AG10803 (cell line): Measurements from ENCODE around the gene HEATR3.

Experiments
- DNase-seq: peaks from one replicate; pipeline ENCODE4 v3.0.0; 2010; ENCODE audit warnings: low read depth
- H3K4me3 ChIP-seq: 2 replicates; pipeline ENCODE4 v1.5.1; 2011; ENCODE audit warnings: mild to moderate bottlenecking, low read length, control low read depth
- CTCF ChIP-seq: conservative IDR thresholded peaks from 2 replicates; pipeline ENCODE4 v1.5.1; 2011; ENCODE audit warnings: mild to moderate bottlenecking, low read length, control low read depth, inconsistent platforms

The HEATR3 gene

GRCh38 chr16:50067290-50067853, 1.6 kb downstream of the HEATR3 start:
- peak overlapping the region; percentile 41 for H3K4me3 ChIP-seq
- DNase-seq, result peak; percentile 69
- peak; percentile 80 for TF ChIP-seq CTCF

DNA sequence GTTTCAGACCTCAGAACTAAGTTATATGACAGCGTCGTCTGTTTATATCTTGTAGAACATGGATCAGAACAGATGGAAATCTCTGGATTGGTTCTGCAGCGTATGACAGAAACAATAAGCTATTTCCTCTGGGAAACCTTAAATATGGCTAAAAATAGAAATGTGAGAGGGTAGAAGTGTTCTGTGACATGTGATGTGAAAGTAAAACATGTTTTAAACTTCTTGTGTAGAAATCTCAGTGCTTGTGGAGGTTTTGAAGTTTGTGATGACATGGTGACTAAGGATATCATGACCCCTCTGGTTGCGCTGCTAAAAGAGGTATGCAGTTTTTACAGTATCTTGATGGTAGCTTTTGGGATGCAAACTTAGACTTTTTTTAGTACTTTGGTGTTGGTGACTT, 2.8 kb downstream of the HEATR3 start:
- DNase-seq, result peak; percentile 44
- TF ChIP-seq CTCF, result no peak
- H3K4me3 ChIP-seq, result no peak overlapping the region

GRCh38 chr16:50069060-50069459, 3.3 kb downstream of the HEATR3 start:
- no peak for TF ChIP-seq CTCF
- no peak for DNase-seq
- no peak overlapping the region for H3K4me3 ChIP-seq

DNA sequence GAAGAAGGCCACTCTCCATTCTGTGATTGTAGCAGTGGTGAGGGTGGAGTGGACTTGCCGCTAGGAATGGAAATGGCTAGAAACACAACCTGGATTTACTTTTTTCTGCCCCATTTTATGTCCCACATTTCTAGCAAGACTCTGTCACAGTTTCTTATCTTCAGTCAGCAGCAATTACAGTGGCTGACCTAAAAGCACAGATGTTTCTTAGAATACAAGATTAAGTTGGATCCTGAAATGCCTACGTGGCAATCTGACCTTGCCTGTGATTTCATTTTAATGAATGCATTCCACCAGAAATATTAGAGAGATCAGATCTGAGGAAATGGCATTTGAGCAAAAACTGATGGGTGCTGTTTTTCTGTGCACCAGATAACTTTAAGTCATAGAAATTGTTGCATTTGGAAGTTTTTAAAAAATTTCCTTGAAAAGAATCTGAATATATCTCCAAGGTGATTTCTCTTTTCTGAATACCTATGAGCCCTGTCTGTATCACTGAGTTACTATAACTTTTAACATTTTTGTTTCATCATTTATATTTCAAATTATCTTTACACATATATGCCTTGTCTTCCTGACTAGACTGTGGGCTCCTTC, 5.4 kb downstream of the HEATR3 start:
- DNase-seq, result peak; percentile 21
- no peak for TF ChIP-seq CTCF
- H3K4me3 ChIP-seq, result no peak overlapping the region

GRCh38 chr16:50072730-50073129, 7.0 kb downstream of the HEATR3 start:
- no peak for TF ChIP-seq CTCF
- no peak overlapping the region for H3K4me3 ChIP-seq
- DNase-seq, result no peak

DNA sequence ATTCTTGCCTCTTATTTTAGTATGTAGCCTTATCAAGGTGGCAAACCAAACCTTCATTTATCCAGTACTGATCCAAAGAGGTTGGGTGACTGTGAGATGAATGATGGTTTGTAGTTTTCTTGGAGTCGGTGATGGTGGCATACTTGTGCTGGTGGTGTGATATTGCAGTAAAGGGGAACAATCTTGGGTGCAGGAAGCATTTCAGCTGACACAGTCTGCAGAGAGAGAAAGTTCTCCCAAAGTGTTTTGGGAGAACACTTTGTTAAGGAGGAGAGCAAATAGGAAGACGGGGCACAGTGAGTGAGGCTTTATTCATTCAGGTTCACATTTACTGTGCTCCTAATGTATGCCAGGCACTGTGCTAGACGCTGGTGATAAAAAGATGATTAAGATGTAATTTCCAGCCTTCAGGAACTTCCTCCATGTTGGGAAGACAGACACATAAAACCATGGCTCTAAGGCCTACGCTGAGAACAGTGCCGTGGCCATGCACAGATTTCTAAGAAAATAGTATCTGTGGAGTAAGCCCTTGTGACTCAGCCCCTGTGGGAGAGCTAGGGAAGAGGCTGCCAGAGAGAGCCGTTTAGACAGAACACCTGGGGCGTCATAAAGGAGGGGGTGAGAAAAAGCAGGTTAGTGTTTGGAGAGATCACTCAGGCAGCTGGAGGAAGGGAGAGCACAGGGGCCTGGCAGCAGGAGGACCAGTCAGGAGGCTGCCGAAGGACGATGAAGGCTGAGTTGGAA, 13.8 kb downstream of the HEATR3 start:
- no peak overlapping the region for H3K4me3 ChIP-seq
- no peak for TF ChIP-seq CTCF
- DNase-seq, result no peak
